ENCODE results near the gene APOC4.
"Not testable (repeated sequence)": the region's sequence is repeated elsewhere in the genome, so short reads cannot be mapped to it uniquely, and the experiment has no call there.

APOC4 gene

GRCh38 chr19:44942067-44942571, at the start of gene APOC4:
Gene APOC4, plus strand, starts transcription at chr19:44942237. Its CDS starts 41 bp downstream, at chr19:44942278.
- DNase-seq, result no peak

GRCh38 chr19:44892932-44893331, 49.1 kb upstream of the APOC4 start:
- no peak for DNase-seq

- no peak for DNase-seq
Observed at GRCh38 chr19:44893332-44894051, 48.5 kb upstream of the APOC4 start.

- no peak for DNase-seq
Observed at GRCh38 chr19:44894052-44894400, 48.0 kb upstream of the APOC4 start.

DNA sequence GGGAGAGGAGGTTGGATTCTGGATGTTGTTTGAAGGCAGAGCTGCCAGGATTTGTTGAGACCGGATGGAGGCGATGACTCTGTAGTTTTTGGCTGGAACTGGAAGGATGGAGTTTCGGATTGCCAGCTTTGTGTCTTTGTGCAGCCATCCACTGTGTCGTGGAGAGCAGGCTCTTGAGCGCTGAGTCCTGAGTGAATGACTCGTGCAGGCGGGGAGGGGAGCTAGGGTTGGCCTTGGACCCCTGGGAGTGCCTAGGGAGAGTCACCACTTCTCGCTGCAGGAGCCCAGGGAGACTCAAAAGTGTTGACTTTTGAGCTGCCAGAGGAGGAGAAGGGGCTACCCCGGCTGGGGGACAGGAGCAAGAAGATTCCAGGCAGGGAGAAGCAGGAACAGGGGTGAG, 47.1 kb upstream of the APOC4 start:
- DNase-seq, result no peak

GRCh38 chr19:44897835-44898234, 44.2 kb upstream of the APOC4 start:
- no peak for DNase-seq

- DNase-seq, result no peak
Observed at GRCh38 chr19:44900328-44901244, 41.5 kb upstream of the APOC4 start.

DNA sequence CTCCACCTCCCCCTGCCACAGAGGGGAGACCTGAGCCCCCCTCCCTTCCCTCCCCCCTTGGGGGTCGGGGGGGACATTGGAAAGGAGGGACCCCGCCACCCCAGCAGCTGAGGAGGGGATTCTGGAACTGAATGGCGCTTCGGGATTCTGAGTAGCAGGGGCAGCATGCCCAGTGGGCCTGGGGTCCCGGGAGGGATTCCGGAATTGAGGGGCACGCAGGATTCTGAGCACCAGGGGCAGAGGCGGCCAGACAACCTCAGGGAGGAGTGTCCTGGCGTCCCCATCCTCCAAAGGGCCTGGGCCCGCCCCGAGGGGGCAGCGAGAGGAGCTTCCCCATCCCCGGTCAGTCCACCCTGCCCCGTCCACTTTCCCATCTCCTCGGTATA, 38.8 kb upstream of the APOC4 start:
- DNase-seq, result no peak

- no peak for DNase-seq
Observed at GRCh38 chr19:44903602-44904425, 38.2 kb upstream of the APOC4 start.

- no peak for DNase-seq
Observed at GRCh38 chr19:44904426-44904994, 37.5 kb upstream of the APOC4 start.

GRCh38 chr19:44905437-44906160, 36.4 kb upstream of the APOC4 start, which contains the start of gene APOE:
Gene APOE, plus strand, starts transcription at chr19:44905796. Its CDS starts 829 bp downstream, at chr19:44906625.
- no peak for DNase-seq

DNA sequence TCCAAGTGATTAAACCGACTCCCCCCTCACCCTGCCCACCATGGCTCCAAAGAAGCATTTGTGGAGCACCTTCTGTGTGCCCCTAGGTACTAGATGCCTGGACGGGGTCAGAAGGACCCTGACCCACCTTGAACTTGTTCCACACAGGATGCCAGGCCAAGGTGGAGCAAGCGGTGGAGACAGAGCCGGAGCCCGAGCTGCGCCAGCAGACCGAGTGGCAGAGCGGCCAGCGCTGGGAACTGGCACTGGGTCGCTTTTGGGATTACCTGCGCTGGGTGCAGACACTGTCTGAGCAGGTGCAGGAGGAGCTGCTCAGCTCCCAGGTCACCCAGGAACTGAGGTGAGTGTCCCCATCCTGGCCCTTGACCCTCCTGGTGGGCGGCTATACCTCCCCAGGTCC, 34.4 kb upstream of the APOC4 start:
- DNase-seq, result no peak

GRCh38 chr19:44908074-44908835, 33.8 kb upstream of the APOC4 start:
- DNase-seq, result no peak

DNA sequence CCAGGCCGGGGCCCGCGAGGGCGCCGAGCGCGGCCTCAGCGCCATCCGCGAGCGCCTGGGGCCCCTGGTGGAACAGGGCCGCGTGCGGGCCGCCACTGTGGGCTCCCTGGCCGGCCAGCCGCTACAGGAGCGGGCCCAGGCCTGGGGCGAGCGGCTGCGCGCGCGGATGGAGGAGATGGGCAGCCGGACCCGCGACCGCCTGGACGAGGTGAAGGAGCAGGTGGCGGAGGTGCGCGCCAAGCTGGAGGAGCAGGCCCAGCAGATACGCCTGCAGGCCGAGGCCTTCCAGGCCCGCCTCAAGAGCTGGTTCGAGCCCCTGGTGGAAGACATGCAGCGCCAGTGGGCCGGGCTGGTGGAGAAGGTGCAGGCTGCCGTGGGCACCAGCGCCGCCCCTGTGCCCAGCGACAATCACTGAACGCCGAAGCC, 33.2 kb upstream of the APOC4 start:
- no peak for DNase-seq

DNA sequence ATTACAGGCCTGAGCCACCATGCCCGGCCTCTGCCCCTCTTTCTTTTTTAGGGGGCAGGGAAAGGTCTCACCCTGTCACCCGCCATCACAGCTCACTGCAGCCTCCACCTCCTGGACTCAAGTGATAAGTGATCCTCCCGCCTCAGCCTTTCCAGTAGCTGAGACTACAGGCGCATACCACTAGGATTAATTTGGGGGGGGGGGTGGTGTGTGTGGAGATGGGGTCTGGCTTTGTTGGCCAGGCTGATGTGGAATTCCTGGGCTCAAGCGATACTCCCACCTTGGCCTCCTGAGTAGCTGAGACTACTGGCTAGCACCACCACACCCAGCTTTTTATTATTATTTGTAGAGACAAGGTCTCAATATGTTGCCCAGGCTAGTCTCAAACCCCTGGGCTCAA, 32.3 kb upstream of the APOC4 start:
- DNase-seq, result no peak

DNA sequence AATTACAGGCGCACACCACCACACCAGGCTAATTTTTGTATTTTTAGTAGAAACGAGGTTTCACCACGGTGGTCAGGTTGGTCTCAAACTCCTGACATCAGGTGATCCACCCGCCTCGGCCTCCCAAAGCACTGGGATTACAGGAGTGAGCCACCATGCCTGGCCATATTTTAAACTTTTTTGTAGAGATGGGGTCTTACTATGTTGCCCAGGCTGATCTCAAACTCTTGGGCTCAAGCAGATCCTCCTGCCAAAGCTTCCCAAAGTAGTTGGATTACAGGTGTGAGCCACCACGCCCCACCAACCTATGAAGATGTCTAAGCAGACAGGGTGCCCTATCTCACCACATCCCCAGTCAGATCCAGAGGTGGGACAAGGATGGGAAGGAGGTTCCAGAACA, 30.1 kb upstream of the APOC4 start:
- not testable (repeated sequence) for DNase-seq

DNA sequence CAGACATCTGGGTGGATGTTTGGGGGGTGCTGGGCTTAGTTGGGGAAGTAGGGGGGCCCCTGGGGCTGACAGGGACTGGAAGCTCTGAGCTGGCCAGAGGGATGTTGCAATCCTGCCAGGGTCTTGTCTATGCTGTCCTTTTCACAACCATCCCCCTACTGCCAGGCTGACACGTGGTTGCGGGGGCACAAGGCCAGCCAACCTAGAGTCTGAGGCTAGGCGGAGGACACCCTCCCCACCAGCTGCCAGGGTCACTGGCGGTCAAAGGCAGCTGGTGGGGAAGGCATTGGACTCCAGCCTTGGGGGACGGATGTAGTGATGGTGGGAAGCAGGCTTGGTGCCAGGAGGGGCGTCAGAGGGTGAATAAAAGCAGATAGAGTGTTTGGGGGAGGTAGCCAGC, 29.2 kb upstream of the APOC4 start:
- DNase-seq, result no peak

- DNase-seq, result not testable (repeated sequence)
Observed at GRCh38 chr19:44913512-44914432, 28.3 kb upstream of the APOC4 start.

- peak; percentile 77 for DNase-seq
Observed at GRCh38 chr19:44914433-44915206, 27.4 kb upstream of the APOC4 start, which contains the start of gene APOC1. Gene APOC1, plus strand, starts transcription at chr19:44914608. Its CDS starts 284 bp downstream, at chr19:44914892.

All from NCI-H2029 treated with DMSO at 0.1 percent for 48 hours (cell line).